Skeletal muscle cell (primary cell): ENCODE results near the gene BMP7.
"Not testable (repeated sequence)": the region's sequence is repeated elsewhere in the genome, so short reads cannot be mapped to it uniquely, and the experiment has no call there.

Source experiments
- DNase-seq: peaks from one replicate; pipeline ENCODE4 v3.0.0-alpha.2; 2010; ENCODE audit warnings: low read depth
- H3K4me3 ChIP-seq: 2 replicates; pipeline ENCODE4 v1.5.1; 2011; ENCODE audit warnings: low read depth, mild to moderate bottlenecking, control low read depth, low read length, moderate library complexity

BMP7 gene

GRCh38 chr20:57269148-57269984 is 2.9 kb upstream of the BMP7 start:
- no peak overlapping the region for H3K4me3 ChIP-seq
- no peak for DNase-seq

- no peak for DNase-seq
These were observed 2.1 kb upstream of the BMP7 start for GRCh38 chr20:57268399-57269076.

GRCh38 chr20:57267158-57267821 is 849 bp upstream of the BMP7 start:
- no peak for DNase-seq
- no peak overlapping the region for H3K4me3 ChIP-seq

More at GRCh38 chr20:57268399-57269076, 2.1 kb upstream of the BMP7 start:
- no peak overlapping the region for H3K4me3 ChIP-seq

GRCh38 chr20:57265997-57266290 is 497 bp downstream of the BMP7 start:
- no peak overlapping the region for H3K4me3 ChIP-seq
- no peak for DNase-seq

GRCh38 chr20:57265336-57265996 is 975 bp downstream of the BMP7 start:
- no peak overlapping the region for H3K4me3 ChIP-seq
- DNase-seq, result no peak

GRCh38 chr20:57264908-57265335 is 1.5 kb downstream of the BMP7 start:
- H3K4me3 ChIP-seq, result not testable (repeated sequence)

GRCh38 chr20:57263801-57264792 is 2.3 kb downstream of the BMP7 start:
- DNase-seq, result no peak
- no peak overlapping the region for H3K4me3 ChIP-seq

More at GRCh38 chr20:57264908-57265335, 1.5 kb downstream of the BMP7 start:
- DNase-seq, result not testable (repeated sequence)

GRCh38 chr20:57262784-57263609 is 3.4 kb downstream of the BMP7 start:
- no peak for DNase-seq
- no peak overlapping the region for H3K4me3 ChIP-seq

GRCh38 chr20:57262301-57262700 is 4.1 kb downstream of the BMP7 start:
- no peak overlapping the region for H3K4me3 ChIP-seq
- no peak for DNase-seq

- H3K4me3 ChIP-seq, result no peak overlapping the region
- DNase-seq, result no peak
These were observed 4.8 kb downstream of the BMP7 start for GRCh38 chr20:57261457-57262251.

GRCh38 chr20:57260934-57261333 is 5.5 kb downstream of the BMP7 start:
- DNase-seq, result no peak

GRCh38 chr20:57259938-57260921 is 6.2 kb downstream of the BMP7 start:
- no peak for DNase-seq
- no peak overlapping the region for H3K4me3 ChIP-seq

More at GRCh38 chr20:57260934-57261333, 5.5 kb downstream of the BMP7 start:
- no peak overlapping the region for H3K4me3 ChIP-seq

GRCh38 chr20:57259121-57259937 is 7.1 kb downstream of the BMP7 start:
- H3K4me3 ChIP-seq, result no peak overlapping the region
- DNase-seq, result no peak

GRCh38 chr20:57257701-57258453 is 8.6 kb downstream of the BMP7 start:
- no peak for DNase-seq
- no peak overlapping the region for H3K4me3 ChIP-seq

- no peak for DNase-seq
These were observed 9.5 kb downstream of the BMP7 start for GRCh38 chr20:57256908-57257307.

More at GRCh38 chr20:57256908-57257307, 9.5 kb downstream of the BMP7 start:
- no peak overlapping the region for H3K4me3 ChIP-seq
